Measurements from ENCODE around the gene TMED10.
A peak's percentile ranks its signal among the peaks of the same experiment; 100 is the strongest.

The TMED10 gene

DNA sequence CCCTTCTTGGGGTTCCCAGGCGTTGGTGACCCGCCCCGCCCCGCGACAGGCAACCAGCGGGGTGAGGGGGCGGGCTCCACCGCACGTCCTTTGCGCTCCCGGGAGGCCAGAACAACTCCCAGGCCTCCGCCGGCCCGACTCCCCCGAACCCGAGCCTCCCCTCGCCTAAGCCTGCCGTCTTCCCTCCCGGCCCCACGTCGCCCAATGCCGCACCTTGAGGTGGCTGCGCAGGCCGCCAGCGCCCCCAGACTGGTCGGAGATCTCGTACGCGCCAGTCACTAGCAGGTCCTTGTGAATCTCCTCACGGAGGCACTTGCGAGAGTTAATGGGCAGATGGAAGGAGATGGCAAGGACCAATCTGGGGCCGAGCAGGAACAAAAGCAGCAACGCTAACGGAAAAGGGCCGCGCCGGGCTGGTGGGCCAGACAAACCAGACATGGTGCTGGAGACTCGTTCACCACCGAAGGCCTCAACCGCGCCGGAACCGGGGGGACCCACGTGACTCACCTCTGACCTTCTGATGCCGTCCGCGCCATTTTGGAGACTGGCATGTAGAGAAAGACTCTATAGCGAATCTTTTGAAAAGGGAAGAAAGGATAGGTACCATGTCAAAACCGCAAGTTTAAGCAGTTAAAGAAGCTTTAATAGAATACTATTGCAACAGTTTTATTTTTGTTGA, at the start of gene TMED10:
Gene TMED10 (minus strand): TSS at position 471 of the 679 bp plus-strand sequence. CDS start 33 bp downstream, at position 438.
- peak; percentile 91 to 95 (median 95) for DNase-seq

DNA sequence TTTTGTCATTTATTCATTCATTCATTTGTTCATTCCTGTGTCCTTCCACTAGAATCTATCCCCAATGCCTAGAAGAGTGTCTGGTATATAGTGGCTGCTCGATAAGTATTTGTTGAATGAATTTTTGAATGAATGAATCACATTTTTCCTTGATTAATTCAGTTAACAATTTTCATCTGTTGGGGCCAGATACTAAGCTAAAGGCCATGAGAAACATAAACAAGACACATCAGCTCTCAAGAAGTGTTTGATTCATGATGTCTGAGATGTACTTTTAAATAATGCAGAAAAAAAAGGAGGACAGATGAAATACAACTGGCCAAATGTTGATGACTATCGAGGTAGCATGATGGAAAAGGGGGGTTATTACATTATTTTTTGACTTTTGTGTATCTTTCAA, 48.1 kb upstream of the TMED10 start:
- no peak for DNase-seq

DNA sequence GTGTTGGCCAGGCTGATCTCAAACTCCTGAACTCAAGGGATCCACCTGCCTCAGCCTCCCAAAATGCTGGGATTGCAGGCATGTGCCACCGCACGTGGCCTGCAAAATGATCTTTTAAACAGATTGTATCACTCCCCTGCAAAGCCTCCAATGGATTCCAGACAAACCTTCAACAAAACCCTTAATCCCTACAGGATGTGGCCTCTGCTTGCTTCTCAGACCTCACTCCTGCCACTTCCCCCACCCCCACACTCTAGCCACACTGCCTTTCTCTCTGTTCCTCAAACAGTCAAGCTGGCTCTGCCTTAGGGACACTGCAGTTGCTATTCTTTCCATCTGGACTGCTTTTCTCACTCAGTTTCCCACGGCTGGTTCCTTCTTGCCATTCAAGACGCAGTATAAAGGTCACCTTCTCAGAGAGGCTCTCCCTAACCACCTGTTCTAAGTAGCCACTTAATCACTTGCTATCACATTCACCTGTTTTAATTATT, 47.3 kb upstream of the TMED10 start:
- peak; percentile 79 to 89 (median 86) for DNase-seq

DNA sequence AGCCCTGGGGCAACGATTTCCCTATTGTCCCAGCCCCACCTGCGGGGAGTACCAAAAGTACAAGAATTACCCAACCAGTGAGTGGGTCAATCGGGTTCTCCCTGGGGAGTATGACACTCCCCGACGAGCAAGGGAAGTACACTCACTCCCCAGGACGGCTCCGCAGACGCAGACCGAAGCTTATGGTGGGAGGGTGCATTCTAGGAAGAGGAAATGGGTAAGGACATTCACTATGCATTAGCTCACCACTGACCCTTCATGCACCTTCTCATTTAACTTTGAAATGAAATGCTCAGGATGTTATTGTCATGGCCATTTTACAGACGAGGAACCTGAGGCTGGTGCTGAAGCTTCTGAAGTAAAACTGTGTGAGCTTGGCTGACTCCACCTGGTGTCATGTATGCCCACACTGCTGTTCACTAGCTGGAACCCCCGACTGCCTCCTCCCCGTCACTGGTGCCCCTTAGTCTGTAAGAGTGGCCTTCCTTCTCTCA, 45.8 kb upstream of the TMED10 start:
- DNase-seq, result peak; percentile 92 to 97 (median 94)

DNA sequence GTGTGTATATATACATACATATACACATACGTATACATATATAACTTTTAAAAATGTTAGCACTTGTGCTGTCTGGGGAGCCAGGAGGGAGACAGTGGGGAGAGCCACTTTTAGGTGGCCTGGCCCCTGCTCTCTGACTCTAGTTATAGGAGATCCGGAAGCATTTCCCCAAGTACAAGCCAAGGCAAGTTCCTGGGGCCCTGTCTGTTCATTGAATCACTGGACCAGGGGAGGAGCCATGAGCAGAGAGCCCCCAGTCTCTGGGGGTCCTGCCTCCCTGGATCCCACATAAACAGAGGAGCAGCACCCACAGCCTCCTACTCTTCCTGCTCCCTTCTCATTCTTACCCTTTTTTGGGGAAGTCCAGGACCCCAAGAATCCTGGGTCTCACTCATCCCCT, 45.4 kb upstream of the TMED10 start:
- DNase-seq, result no peak

DNA sequence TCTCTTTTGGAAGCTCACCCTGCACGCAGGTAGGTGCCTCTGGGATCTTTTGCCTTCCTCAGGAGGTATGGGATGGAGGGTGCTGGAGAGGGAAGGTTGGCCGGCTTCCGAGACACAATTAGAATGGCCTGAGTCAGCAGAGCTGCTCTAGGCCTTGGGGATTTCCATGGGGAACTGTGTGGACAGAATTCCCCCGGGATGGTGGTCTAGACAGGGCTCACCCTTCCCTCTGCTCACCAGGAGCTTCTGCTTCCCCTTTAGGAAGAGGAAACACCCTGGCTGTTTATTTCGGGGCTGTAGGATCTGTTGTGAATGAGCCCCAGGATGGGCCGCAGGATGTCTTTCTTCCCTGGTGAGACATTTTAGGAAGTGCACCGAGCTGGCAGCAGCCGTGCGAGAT, 43.7 kb upstream of the TMED10 start:
- peak; percentile 81 to 87 (median 86) for DNase-seq

DNA sequence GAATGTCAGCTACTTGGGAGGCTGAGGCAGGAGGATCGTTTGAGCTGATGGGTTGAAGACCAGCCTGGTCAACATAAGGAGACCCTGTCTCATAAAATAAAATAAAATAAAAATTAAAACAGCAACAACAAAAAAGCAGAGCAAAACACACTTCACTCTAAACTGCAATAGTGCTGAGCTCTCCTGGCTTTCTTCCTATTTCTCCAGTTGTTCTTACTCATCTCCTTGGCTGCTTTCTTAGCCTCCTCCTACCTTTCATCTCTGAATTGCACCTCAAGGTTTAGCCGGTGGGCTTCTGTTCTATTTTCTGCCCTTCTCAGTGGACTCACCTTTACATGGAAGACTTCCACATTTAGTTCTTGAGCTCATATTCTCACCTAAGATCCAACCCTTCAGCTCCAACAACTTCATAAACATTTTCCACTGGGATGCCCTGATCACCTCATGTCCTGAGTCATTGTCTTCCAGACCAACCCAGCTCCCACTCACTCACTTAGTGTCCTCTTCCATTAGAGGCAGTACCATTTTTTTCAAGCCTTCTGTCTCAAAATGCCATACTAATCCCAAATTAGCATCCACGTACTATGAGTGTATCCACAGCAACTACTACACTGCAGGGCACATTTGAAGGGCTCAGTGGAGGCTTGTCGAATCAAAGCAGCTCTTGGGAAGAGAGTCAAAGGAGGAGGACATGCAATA, 41.2 kb upstream of the TMED10 start:
- DNase-seq, result no peak

DNA sequence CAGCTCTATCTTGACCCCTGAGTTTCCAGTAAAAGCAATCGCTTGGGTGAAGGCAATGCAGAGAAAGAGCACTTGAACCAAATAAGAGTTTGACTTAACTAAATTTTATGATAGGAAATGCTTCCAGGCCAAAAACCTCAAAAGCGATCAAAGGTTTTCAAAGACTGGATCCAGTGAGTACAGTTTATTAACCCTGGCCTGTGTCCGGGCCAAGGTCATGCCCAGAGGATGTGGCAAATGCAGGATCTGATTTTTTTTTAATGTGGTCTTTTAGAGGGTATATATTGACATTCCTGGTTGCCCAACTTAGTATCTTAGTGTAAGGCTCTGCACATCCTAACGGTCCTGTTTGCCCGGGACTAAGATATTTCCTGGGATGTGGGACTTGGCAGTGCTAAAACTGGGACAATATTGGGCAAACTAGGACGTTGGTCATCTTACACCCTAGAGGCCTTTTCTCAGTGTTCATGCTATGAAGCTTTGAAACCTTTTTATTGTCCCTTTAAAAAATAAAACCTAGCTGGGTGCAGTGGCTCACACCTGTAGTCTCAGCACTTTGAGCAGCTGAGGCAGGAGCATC, 40.1 kb upstream of the TMED10 start:
- no peak for DNase-seq

DNA sequence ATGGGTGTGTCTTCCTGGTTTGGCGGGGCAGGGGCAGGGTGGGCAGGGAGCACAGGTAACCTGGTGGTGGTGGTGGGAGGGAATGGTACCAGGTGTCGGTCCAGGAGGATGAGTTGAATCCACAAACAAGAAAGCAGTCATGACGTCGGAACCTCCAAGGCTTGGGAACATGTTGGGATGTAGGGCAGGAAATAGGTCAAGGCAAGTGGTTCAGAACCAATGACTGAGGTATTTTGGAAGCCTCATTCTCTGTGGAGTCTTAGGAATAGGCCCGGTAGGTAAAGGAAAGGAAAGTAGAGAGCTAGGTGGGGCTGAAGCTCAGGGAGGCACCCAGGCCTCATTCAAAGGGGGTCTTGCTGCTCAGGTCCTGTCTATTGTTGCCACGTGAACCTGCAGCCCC, 39.1 kb upstream of the TMED10 start:
- no peak for DNase-seq

DNA sequence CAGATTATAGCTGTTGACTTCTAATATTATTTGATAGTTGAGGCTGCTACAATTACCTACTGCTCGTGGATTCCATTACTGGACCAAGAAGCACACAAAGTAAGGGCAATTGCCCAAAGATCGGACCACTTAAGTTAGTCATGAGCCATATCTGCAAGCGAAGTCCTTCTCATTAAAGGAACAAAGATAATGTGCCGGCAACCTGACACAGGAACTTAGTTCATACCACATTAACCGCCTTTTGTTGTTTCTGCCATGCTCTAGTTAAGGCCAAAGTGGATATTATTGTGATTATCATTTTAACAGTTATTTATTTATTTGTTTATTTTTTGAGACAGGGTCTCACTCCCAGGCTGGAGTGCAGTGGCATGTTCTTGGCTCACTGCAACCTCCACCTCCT, 38.1 kb upstream of the TMED10 start:
- no peak for DNase-seq

DNA sequence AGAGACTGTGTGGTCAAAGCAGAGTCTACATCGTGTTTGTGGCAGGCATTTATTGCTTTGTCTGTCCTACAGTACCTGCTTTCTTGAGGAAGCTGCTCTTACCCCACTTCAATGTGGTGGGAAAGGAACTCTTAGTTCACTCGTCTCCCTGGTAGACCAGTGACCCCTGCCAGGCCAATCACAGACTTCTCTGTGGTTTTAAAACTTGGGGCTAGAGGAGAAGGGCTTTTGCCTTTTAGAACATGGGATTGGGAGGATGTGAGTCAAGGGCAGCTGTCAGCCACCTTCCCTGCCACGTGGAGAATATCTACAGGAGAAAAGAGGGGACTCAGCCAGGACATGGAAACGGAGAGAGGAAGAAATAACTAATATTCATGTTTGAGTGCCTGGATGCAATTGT, 36.8 kb upstream of the TMED10 start:
- peak in 2 of 3 donors; percentile 29 to 32 for DNase-seq

DNA sequence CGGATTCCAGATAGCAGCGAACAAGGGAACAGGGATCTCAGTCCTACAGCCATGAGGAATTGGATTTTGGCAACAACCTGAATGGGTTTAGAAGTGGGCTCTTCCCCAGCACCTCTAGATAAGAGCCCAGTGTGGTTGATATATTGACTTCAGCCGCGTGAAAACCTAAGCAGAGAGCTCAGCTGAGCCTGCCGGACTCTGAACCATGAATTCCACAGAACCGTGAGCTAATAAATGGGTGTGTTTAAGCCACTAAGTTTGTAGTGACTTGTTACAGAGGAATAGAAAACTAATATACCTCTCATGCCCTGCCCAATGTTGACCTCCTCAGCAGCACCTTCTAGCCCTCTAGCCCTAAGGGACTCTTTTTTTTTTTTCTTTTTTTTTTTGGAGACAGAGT, 32.4 kb upstream of the TMED10 start:
- no peak for DNase-seq

DNA sequence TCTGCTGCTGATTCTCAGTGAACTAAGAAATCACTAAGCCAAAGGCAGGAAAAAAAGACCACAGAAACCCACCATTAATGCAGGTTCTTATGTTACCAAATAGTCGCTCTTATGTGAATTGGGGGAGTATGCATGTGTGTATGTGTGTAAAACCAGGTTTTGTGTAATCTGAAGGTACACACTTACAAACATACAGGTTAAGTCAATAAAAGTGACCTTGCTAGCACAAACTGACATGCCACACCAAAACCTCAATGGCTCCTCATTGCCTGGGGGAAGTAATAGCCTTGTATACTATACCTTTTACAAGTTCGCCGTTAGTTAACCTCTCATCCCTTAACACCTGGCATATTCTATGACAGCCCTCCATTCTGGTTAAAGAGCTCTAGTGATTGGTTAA, 29.8 kb upstream of the TMED10 start:
- DNase-seq, result no peak

DNA sequence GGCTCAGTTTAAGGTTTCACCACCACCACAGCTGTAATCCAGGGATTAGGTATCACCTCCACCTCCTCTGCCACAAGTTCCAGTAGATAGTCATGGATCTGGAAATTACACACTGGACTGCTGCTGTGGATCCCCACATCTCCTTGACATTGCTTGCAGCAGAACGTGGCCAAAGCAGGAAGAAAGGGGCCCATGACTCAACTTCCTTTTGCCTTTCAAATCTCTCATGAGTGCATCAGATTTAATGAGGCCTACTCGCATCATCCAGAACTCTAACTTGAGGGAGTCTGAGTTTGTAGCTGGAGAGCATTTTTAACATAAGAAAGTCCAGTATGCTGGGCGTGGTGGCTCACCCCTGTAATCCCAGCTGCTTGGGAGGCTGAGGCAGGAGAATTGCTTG, 29.2 kb upstream of the TMED10 start:
- DNase-seq, result peak; percentile 84 to 92 (median 91)

DNA sequence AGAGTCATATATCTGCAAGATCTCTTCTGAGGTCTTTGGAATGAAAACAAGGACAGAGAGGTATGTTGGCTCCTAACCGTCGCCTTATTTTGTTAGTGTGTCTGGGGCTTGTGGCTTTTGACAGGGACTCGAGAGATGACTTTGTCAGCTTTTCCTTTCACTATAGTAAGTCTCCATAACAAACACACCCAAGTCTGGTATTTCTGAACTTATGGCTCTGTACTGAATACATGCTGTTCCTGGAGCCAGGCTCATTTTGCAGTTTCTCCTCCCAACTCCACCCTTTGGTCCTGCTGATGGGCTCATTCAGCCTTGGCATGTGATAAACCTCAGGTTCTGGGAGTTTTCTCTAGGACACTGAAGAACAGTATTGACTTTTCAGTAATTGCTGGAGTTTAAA, 27.7 kb upstream of the TMED10 start:
- no peak for DNase-seq

DNA sequence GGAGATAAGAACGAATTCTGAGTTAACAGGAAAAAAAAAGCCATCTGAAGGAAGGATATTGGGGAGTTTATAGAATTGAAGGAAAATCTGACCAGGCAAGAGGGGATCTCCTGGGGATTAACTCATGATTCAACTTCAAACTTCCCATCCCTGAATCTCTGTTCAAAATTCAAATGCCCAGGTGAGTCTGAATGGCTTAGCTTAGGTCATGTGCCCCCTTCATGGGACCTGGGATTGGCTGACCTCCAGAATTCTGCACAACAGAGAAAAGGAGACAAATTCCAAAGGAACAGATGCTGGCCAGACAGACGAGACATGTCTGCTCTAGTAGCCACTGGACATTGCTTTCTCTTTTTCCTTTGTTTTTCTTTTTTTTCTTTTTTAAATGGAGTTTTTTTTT, 26.2 kb upstream of the TMED10 start:
- DNase-seq, result peak in 1 of 3 donors; percentile 41

DNA sequence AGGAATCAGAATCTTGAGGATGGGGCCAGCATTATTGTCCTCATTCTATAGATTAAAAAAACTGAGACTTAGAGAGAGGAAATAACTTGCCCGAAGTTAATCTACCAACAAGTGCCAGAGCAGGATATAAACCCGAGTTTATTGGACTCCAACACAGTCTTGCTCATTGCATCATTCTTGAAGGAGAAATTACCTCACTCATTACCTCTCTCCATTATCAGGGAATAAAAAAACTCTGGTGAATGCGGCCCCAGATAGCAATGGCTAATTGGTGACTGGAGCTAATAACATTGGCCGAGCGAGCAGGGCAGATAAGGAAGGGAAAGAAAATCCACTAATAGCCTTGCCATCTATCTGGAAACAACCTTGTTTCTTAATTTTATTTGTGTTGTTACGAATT, 24.7 kb upstream of the TMED10 start:
- DNase-seq, result no peak

DNA sequence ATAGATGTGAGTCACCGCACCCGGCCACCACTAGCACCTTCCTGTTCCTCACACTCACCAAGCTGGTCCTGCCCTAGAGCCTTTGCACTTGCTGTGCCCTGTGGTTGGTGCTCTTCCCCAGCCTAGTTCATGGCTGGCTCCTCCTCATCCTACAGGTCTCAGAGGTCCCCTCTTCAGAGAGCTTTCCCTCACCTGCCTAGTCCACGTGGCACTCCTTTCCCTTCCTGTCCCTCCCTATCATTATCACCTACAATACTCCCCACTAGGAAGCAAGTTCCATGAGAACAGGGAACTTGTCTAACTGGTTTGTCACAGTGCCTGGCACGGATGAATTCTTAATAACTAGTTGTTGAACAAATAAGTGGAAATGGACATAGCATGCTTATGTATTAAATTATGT, 24.0 kb upstream of the TMED10 start:
- peak in 1 of 3 donors; percentile 16 for DNase-seq

DNA sequence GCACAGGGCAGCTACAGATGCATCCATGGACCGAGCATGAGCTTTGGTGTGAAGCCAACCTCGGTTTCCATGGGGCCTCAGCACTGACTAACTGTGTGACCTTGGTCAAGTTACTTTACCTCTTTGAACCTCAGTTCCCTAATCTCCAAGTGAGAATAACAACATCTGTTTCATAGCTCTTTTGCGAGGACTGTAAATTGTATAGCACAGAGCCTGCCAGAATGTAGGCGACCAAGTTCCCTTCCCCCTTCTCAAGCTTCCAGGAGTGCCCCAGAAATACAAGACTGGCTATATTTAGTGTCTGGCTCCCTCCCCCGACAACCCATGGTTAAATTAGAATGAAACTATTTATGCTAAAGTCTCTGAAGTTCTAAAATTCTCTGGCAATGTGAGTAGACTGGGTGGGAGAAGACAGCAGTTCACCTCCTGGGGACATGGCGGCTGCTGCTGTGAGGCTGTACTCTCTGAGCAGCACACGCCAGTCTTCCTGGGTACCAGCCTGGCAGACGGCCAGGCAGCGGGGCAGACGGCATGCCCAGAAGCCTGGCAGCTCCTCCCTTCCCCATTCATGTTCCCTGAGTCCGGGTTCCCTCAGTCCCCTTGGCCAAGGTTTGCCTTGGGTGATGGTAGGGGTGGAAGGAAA, 22.0 kb upstream of the TMED10 start:
- DNase-seq, result peak in 1 of 3 donors; percentile 18

DNA sequence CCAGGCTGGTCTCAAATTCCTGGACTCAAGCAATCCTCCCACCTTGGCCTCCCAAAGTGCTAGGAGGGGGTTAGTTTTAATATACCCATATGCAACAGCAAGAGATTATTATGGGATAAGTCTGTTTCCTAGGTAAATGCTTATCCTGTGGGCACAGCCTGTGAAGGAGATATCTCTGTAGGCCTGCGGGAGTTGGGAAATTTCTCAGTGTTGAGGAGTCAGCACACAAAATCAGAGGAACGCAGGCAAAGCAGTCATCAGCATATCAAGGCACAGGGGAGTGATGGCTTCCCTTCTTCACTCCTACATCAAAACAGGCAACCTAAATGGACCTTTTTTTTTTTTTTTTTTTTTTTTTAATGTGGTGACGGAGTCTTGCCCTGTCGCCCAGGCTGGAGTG, 20.9 kb upstream of the TMED10 start:
- no peak for DNase-seq

DNA sequence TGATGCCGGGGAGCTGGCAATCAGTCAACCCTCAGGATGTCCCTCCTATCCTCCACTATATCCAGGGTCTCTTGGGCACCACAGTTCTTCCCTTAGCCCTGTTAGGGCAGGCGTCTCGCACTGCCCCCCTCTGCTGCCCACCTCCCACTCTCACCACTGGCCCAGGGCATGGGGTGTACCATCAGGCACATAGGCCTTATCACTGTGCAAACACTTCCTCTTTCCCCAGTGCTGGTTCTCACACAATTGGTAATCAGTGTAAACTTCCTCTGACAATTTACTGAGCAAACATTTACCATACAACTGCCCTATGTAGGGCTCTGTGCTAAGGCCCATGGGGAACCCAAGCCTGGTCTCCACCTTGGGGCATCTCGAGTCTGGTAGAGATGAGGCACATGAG, 20.1 kb upstream of the TMED10 start:
- DNase-seq, result peak; percentile 65 to 70 (median 67)

DNA sequence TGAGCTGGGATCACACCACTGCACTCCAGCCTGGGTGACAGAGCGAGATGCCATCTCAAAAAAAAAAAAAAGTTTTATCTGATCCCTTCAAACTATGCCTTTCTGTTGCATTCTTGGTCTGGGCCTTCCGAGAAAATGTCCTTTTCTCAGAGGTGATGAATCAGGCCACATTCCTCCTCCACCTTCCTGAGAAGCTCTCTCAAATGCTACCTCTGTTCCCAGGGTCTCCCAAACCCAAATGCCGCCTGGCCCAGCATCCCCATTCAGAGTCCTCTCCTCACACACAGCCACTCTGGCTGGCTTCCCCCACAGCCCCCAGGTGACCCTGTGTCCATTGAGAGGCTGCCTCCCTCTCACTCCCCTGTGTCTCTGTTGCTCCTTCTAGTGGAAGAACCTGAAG, 19.7 kb upstream of the TMED10 start:
- DNase-seq, result no peak

DNA sequence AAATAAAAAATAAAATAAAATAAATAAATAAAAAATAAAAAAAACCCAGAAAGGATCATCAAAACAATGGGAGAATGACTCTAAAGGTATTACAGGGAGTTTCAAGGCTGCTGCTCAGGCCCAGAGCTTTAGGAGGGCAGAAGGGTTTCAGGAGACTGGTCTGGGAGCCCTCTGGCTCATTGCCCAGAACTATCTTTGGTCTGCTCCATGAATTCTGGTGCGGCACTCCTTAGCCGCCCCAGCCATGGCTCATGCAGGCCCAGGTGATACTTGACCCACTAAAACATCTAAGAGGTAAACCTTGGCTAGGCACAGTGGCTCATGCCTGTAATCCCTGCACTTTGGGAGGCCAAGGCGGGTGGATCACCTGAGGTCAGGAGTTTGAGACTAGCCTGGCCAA, 14.7 kb upstream of the TMED10 start:
- DNase-seq, result no peak

Data from suppressor macrophage treated with lipopolysaccharide for 1 hour (primary cell).